Measurements from ENCODE around the gene MTSS2.
"Not testable (repeated sequence)": the region's sequence is repeated elsewhere in the genome, so short reads cannot be mapped to it uniquely, and the experiment has no call there.

The MTSS2 gene

GRCh38 chr16:70650216-70650615 lies 35.6 kb downstream of the MTSS2 start:
- no peak for DNase-seq

- no peak for DNase-seq
Observed at GRCh38 chr16:70649300-70649699, 36.6 kb downstream of the MTSS2 start.

GRCh38 chr16:70648606-70649005 lies 37.2 kb downstream of the MTSS2 start:
- DNase-seq: no peak

- no peak for DNase-seq
Observed at GRCh38 chr16:70647441-70648359, 38.2 kb downstream of the MTSS2 start.

GRCh38 chr16:70646260-70647241 lies 39.3 kb downstream of the MTSS2 start, which contains the start of gene IL34:
IL34 (plus strand) TSS chr16:70646559; CDS start chr16:70646948, 389 bp downstream.
- DNase-seq: no peak

GRCh38 chr16:70644763-70645597 lies 40.9 kb downstream of the MTSS2 start:
- DNase-seq: no peak

GRCh38 chr16:70643264-70643663 lies 42.6 kb downstream of the MTSS2 start:
- not testable (repeated sequence) for DNase-seq

- no peak for DNase-seq
Observed at GRCh38 chr16:70642633-70643032, 43.2 kb downstream of the MTSS2 start.

GRCh38 chr16:70638814-70639792 lies 46.8 kb downstream of the MTSS2 start:
- no peak for DNase-seq
